ENCODE measurements around the gene CRACR2A.

CRACR2A gene

DNA sequence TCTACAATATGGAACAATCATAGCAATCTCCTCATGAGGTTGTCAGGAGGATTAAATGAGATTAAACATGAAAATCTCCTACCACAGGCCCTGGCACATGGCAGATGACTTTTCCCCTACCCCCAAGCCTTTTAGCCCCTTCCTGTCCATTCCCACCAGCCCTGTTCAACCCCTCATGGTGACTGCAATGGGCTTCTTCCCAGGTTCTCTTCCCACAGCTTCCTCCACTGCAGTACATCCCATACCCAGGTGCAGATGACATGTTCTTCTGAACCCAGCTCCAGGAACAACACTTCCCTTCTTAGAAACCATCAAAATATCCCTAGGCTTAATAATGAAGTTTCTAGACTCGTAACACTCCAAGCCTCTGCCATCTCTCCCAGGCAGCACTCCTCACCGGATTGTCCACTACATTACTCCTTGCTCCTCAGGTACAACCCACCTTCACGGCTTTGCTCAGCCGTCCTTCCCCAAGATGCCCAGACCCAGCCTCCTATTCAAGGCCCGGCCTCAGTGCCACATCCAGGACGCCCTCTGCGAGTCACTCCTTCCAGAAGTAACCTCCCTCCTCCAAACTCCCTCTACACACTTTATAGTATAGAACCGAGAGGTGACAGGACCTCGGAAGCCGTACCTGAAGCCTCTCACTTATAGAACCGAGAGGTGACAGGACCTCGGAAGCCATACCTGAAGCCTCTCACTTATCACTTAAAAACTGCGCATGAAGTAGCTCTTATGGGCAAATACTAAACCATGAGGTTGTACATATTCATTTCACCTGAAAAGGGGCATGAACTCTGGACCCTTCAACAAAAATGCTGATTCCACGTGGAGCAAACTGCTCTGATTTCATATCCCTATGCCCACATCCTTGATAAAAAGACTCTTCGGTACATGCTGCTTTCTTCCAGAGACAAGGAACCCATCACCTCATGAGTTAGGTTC is 1.5 kb downstream of the CRACR2A start:
- peak overlapping the region; percentile 79 for H3K4me3 ChIP-seq (ENCODE audit: low read length)
- DNase-seq (ENCODE audit: low read depth): no peak
- H3K27me3 ChIP-seq (replicated peaks; ENCODE audit: control insufficient read depth, insufficient read depth, low read length): no peaks in the 10 kb centered on the region
- H3K36me3 ChIP-seq (ENCODE audit: control insufficient read depth, insufficient read depth, low read length, severe bottlenecking): no peaks in the 10 kb centered on the region
- no peaks in the 10 kb centered on the region for H3K9me3 ChIP-seq (ENCODE audit: control insufficient read depth, low read length)
- H3K4me1 ChIP-seq (ENCODE audit: control insufficient read depth, insufficient read depth, low read length): peaks cover 19% of the 10 kb centered on the region
- H3K9ac ChIP-seq (ENCODE audit: low read length): peak overlapping the region; percentile 85

DNA sequence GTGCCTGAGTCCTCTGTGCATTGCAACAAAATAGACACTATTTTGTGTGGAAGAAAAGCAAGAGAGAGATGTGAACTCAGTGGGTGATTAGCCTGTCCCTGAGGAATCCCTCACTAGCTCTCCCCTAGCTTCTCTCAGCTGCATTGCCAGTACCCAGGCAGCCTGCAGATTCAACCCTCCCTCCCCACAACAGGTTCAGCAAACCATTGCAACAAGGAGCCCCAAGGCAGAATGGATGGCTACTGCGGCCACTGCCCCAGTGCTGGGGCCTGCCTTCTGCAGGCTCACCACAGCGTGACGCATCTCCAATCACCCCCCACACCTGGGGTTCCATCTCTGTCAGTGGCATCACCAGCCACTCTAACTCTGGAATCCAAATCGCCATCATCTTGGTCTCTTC is 2.3 kb downstream of the CRACR2A start:
- no peak overlapping the region for H3K9ac ChIP-seq (ENCODE audit: low read length)
- H3K9me3 ChIP-seq (ENCODE audit: control insufficient read depth, low read length): no peaks in the 10 kb centered on the region
- H3K4me1 ChIP-seq (ENCODE audit: control insufficient read depth, insufficient read depth, low read length): peaks cover 19% of the 10 kb centered on the region
- no peaks in the 10 kb centered on the region for H3K27me3 ChIP-seq (replicated peaks; ENCODE audit: control insufficient read depth, insufficient read depth, low read length)
- no peak for DNase-seq (ENCODE audit: low read depth)
- H3K36me3 ChIP-seq (ENCODE audit: control insufficient read depth, insufficient read depth, low read length, severe bottlenecking): no peaks in the 10 kb centered on the region
- H3K4me3 ChIP-seq (ENCODE audit: low read length): no peak overlapping the region

DNA sequence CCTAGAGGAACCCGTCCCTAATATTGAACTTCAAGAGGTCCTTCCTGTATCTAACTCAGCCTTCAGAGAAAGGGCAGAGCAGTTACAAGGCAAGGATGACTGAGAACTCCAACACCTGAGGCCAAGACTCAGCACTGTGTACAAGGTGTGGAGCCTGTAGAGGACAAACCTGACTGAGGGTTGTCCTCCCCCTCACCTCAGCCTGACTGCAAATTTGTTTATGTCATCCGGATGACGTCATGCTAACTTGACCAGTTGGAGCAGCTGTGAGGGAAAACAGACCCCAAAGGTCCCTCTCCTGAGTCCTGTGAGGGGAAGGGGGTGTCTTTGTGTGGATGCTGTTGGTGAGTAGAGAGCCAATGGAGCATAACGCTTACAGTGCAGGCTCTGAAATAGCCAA is 4.3 kb downstream of the CRACR2A start:
- Histone ChIP-seq H3K36me3 (ENCODE audit: control insufficient read depth, insufficient read depth, low read length, severe bottlenecking) (no peaks in the 10 kb centered on the region), H3K9me3 (ENCODE audit: control insufficient read depth, low read length) (no peaks in the 10 kb centered on the region), H3K9ac (ENCODE audit: low read length) (no peak overlapping the region), H3K4me3 (ENCODE audit: low read length) (no peak overlapping the region), H3K4me1 (ENCODE audit: control insufficient read depth, insufficient read depth, low read length) (peaks cover 24% of the 10 kb centered on the region), H3K27me3 (replicated peaks; ENCODE audit: control insufficient read depth, insufficient read depth, low read length) (no peaks in the 10 kb centered on the region)
- DNase-seq (ENCODE audit: low read depth): no peak

DNA sequence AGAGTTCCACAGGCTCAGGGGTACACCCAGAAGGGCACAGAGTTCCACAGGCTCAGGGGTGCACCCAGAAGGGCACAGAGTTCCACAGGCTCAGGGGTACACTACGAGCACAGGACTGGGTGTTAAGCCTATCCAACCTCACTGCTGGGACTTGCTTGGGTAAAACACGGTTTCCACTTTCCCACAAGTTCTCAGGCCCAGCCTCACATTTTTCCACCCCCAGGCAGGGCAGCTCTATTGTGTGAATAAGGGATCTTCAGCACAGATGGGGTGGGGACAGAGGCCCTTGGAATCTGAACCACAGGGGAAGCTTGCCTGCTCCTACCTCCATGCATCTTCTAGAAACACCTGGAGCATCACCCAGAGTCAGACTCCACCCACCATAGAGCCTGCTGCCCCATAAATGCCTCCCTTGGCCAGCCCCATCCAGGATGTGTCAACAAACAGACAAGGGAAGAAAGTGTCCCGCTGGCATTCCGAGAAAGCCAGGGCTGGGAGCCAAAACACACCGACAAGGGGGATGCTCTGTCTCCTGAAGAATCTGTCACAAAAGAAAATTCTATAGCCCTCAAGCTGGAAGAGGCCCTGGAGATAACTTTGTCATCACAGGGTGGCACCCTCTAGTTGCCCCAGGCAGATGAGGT is 4.8 kb downstream of the CRACR2A start:
- no peaks in the 10 kb centered on the region for H3K27me3 ChIP-seq (replicated peaks; ENCODE audit: control insufficient read depth, insufficient read depth, low read length)
- no peak for DNase-seq (ENCODE audit: low read depth)
- no peak overlapping the region for H3K4me3 ChIP-seq (ENCODE audit: low read length)
- H3K9ac ChIP-seq (ENCODE audit: low read length): no peak overlapping the region
- no peaks in the 10 kb centered on the region for H3K36me3 ChIP-seq (ENCODE audit: control insufficient read depth, insufficient read depth, low read length, severe bottlenecking)
- no peaks in the 10 kb centered on the region for H3K9me3 ChIP-seq (ENCODE audit: control insufficient read depth, low read length)
- H3K4me1 ChIP-seq (ENCODE audit: control insufficient read depth, insufficient read depth, low read length): peaks cover 19% of the 10 kb centered on the region

DNA sequence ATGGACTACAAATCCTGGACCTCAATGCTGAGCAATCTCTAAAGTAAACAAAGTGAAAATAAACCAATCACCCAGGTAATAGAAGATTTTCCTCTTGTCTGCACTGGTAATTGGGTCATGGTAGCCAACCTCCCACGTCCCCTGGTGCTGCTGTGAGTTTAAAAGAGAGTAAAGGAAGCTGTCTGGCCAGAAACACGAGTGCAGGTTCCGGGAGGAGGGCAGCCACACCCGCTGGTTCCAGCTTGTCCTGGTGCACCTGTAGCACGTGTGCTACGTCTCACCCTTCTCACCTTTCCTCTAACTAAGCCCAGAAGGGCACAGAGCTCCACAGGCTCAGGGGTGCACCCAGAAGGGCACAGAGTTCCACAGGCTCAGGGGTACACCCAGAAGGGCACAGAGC is 5.4 kb downstream of the CRACR2A start:
- Histone ChIP-seq H3K9me3 (ENCODE audit: control insufficient read depth, low read length) (no peaks in the 10 kb centered on the region), H3K9ac (ENCODE audit: low read length) (no peak overlapping the region), H3K4me1 (ENCODE audit: control insufficient read depth, insufficient read depth, low read length) (peaks cover 18% of the 10 kb centered on the region), H3K4me3 (ENCODE audit: low read length) (no peak overlapping the region), H3K36me3 (ENCODE audit: control insufficient read depth, insufficient read depth, low read length, severe bottlenecking) (no peaks in the 10 kb centered on the region), H3K27me3 (replicated peaks; ENCODE audit: control insufficient read depth, insufficient read depth, low read length) (no peaks in the 10 kb centered on the region)
- DNase-seq (ENCODE audit: low read depth): no peak

DNA sequence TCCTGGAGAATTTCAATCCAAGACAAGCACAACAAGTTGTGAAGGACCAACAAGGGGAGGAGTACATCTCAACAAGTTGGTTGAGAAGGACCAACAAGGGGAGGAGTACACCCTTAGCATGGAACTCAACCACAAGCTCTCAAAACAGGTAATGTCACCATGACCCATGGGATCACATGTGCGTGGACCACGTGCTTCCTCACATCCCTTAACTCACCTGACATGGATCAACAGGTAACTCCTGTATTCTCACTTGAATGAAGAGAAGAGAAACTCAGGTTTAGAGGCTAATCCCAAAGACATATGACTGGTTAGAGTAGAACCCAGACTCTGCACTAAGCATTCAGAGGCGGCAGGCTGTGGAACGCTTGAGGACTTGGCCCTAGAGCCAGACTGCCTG is 6.2 kb downstream of the CRACR2A start:
- H3K9ac ChIP-seq (ENCODE audit: low read length): no peak overlapping the region
- no peak overlapping the region for H3K4me3 ChIP-seq (ENCODE audit: low read length)
- DNase-seq (ENCODE audit: low read depth): no peak
- H3K27me3 ChIP-seq (replicated peaks; ENCODE audit: control insufficient read depth, insufficient read depth, low read length): no peaks in the 10 kb centered on the region
- no peaks in the 10 kb centered on the region for H3K36me3 ChIP-seq (ENCODE audit: control insufficient read depth, insufficient read depth, low read length, severe bottlenecking)
- H3K4me1 ChIP-seq (ENCODE audit: control insufficient read depth, insufficient read depth, low read length): peaks cover 10% of the 10 kb centered on the region
- no peaks in the 10 kb centered on the region for H3K9me3 ChIP-seq (ENCODE audit: control insufficient read depth, low read length)

DNA sequence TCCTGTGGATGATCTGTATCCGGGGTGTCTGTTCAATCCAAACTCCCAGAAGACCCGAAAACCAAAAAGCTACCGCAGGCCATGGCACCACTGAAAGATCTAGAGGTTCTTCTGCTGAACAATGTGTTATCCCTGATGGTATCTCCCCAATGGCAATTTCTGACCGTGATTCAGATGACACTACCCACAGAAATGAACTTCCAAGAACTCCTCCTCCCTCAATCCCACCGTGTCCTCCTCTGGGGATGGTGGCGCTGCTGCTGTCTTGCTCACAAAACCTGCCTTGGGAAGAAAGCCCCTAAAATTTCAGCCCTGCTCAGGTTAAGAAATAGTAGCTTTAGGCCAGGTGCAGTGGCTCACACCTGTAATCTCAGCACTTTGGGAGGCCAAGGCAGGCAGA is 7.8 kb downstream of the CRACR2A start:
- DNase-seq (ENCODE audit: low read depth): no peak

DNA sequence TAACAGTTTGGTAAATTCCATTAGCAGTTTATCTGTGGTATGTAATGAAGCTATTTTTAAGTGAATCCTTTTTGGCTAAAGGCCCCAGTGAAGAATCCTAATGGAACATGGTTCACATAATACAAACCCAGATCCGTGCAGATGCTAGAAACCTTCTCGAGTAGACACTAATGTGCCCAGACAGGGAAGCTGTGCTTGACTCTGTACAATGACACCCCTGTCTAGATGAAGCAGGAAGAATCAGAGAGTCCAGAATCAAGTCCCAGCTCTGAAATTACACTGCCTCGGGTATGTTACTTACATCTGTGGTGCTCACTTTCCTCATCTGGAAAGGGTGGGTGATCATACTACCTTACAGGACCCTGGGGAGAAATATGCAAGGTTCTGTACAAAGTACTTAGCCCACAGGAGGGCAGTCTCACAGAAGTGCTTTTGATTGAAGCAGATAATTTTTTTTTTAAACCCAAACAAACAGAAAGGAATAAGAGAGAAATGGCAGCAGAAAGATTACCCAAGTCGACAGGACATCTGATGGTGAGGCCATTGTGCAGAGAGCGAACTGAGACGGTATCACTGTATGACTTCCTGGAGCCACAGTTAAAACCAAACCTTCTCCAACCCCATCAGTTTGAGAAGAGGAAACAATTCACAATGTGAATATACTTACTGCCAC is 8.5 kb downstream of the CRACR2A start:
- Histone ChIP-seq H3K36me3 (ENCODE audit: control insufficient read depth, insufficient read depth, low read length, severe bottlenecking) (no peaks in the 10 kb centered on the region), H3K27me3 (replicated peaks; ENCODE audit: control insufficient read depth, insufficient read depth, low read length) (no peaks in the 10 kb centered on the region), H3K4me3 (ENCODE audit: low read length) (no peak overlapping the region), H3K9me3 (ENCODE audit: control insufficient read depth, low read length) (no peaks in the 10 kb centered on the region), H3K4me1 (ENCODE audit: control insufficient read depth, insufficient read depth, low read length) (peaks cover 9% of the 10 kb centered on the region), H3K9ac (ENCODE audit: low read length) (no peak overlapping the region)
- DNase-seq (ENCODE audit: low read depth): no peak

More for the DNA sequence above, 7.8 kb downstream of the CRACR2A start:
- H3K9ac ChIP-seq (ENCODE audit: low read length): no peak overlapping the region
- H3K4me1 ChIP-seq (ENCODE audit: control insufficient read depth, insufficient read depth, low read length): peaks cover 9% of the 10 kb centered on the region
- H3K27me3 ChIP-seq (replicated peaks; ENCODE audit: control insufficient read depth, insufficient read depth, low read length): no peaks in the 10 kb centered on the region
- H3K4me3 ChIP-seq (ENCODE audit: low read length): no peak overlapping the region
- no peaks in the 10 kb centered on the region for H3K36me3 ChIP-seq (ENCODE audit: control insufficient read depth, insufficient read depth, low read length, severe bottlenecking)
- no peaks in the 10 kb centered on the region for H3K9me3 ChIP-seq (ENCODE audit: control insufficient read depth, low read length)

DNA sequence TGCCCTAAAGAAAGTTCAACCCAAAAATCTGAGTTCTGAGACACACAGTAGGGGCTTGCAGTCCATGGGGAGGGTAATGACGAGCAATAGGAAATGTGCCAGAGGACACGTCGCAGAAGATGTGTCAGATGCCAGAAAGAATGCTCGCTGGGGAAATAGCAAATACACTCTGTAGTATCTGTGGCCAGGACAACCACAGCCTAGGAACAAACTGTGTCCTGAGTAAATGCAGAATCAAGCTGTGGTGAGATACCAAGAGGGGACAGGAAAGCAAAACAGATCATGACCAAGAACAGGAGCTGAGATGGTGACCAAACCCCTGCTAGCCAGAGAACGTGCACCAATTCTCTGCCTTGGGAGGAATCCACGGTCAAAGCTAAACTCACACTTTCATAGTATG is 9.1 kb downstream of the CRACR2A start:
- Histone ChIP-seq H3K36me3 (ENCODE audit: control insufficient read depth, insufficient read depth, low read length, severe bottlenecking) (no peaks in the 10 kb centered on the region), H3K4me1 (ENCODE audit: control insufficient read depth, insufficient read depth, low read length) (peaks cover 9% of the 10 kb centered on the region), H3K4me3 (ENCODE audit: low read length) (no peak overlapping the region), H3K9ac (ENCODE audit: low read length) (no peak overlapping the region), H3K27me3 (replicated peaks; ENCODE audit: control insufficient read depth, insufficient read depth, low read length) (no peaks in the 10 kb centered on the region), H3K9me3 (ENCODE audit: control insufficient read depth, low read length) (no peaks in the 10 kb centered on the region)
- DNase-seq (ENCODE audit: low read depth): no peak

DNA sequence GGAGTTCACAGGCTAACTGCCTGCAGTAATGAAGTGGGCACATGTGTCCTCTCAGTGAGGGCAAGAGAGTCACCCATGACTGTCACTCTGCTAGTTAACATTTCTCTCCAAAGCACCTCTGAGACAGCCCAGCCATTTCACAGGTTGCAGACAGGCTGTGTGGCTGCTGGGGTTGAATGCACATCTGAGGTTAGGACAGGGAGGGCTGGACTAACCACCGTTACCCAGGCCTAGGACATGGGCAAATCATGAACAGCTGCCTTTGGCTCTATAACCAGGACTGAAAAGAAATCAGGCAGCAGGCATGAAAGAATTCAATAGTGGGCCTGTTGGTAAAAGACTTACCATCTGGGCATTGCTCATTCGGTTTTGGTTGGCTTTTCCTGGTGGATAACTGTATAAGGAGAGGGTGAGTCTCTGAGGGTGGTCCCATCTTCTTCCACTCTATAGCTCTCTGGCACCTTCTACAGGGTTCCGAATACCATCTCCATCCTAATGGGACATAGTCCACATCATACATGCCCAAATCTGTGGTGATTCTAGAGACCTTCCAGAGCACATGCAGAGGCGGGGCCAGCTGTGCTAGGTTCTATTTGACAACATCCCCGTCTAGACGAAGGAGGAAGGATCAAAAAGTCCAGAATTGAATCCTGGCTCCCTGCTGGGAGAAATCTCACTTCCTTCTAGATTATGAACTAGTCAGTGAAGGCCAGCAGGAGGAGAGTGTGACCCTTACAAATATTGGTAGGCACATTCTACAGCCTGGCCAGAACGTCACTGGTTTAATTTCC is 10.8 kb downstream of the CRACR2A start:
- H3K9ac ChIP-seq (ENCODE audit: low read length): no peak overlapping the region
- peaks cover 9% of the 10 kb centered on the region for H3K4me1 ChIP-seq (ENCODE audit: control insufficient read depth, insufficient read depth, low read length)
- no peaks in the 10 kb centered on the region for H3K36me3 ChIP-seq (ENCODE audit: control insufficient read depth, insufficient read depth, low read length, severe bottlenecking)
- no peaks in the 10 kb centered on the region for H3K27me3 ChIP-seq (replicated peaks; ENCODE audit: control insufficient read depth, insufficient read depth, low read length)
- DNase-seq (ENCODE audit: low read depth): no peak
- no peak overlapping the region for H3K4me3 ChIP-seq (ENCODE audit: low read length)
- H3K9me3 ChIP-seq (ENCODE audit: control insufficient read depth, low read length): no peaks in the 10 kb centered on the region

Measured in adipocyte (in vitro differentiated cells).